Trophoblast cell (in vitro differentiated cells and primary cell): ENCODE data around the gene PM20D1.
"Not testable (repeated sequence)": the region's sequence is repeated elsewhere in the genome, so short reads cannot be mapped to it uniquely, and the experiment has no call there.

Source experiments
- DNase-seq, 2 donors: peaks; one replicate each; pipeline ENCODE4 v3.0.0-alpha.2; 2016
- H2AFZ ChIP-seq: 2 replicates; pipeline ENCODE4 v1.6.1; 2013; ENCODE audit warnings: low read length, moderate library complexity, mild to moderate bottlenecking; ENCODE audit not compliant: insufficient read depth, poor library complexity
- H2AK5ac ChIP-seq: 2 replicates; pipeline ENCODE4 v1.6.1; 2013; ENCODE audit warnings: mild to moderate bottlenecking, low read length
- H2BK120ac ChIP-seq: 2 replicates; pipeline ENCODE4 v1.6.1; 2013; ENCODE audit warnings: low read length, mild to moderate bottlenecking, moderate library complexity; ENCODE audit not compliant: insufficient read depth, poor library complexity
- H2BK12ac ChIP-seq: 2 replicates; pipeline ENCODE4 v1.6.1; 2013; ENCODE audit warnings: mild to moderate bottlenecking, low read length, moderate library complexity
- H2BK5ac ChIP-seq: 2 replicates; pipeline ENCODE4 v1.6.1; 2013; ENCODE audit warnings: low read length, low read depth, moderate library complexity, mild to moderate bottlenecking; ENCODE audit not compliant: poor library complexity
- H3K14ac ChIP-seq: 2 replicates; pipeline ENCODE4 v1.6.1; 2013; ENCODE audit warnings: mild to moderate bottlenecking, low read length
- H3K18ac ChIP-seq: 2 replicates; pipeline ENCODE4 v1.6.1; 2013; ENCODE audit warnings: mild to moderate bottlenecking, low read length
- H3K23ac ChIP-seq: 2 replicates; pipeline ENCODE4 v1.6.1; 2013; ENCODE audit warnings: low read length
- H3K27ac ChIP-seq: 2 replicates; pipeline ENCODE4 v1.5.1; 2013; ENCODE audit warnings: low read depth, mild to moderate bottlenecking, inconsistent platforms, low read length, moderate library complexity
- H3K27me3 ChIP-seq: 2 replicates; pipeline ENCODE4 v1.6.1; 2013; ENCODE audit warnings: inconsistent platforms, mild to moderate bottlenecking, low read length, moderate library complexity; ENCODE audit not compliant: insufficient read depth
- H3K36me3 ChIP-seq, 2 experiments: 1 replicate in 1 of 2; 2 replicates in 1 of 2; pipeline ENCODE4 v1.6.1; 2013; ENCODE audit warnings: low read length in 2 of 2, mild to moderate bottlenecking in 2 of 2, moderate library complexity in 1 of 2; ENCODE audit not compliant: insufficient read depth in 2 of 2, control insufficient read depth in 1 of 2
- H3K4ac ChIP-seq: 2 replicates; pipeline ENCODE4 v1.6.1; 2013; ENCODE audit warnings: low read depth, mild to moderate bottlenecking, low read length, moderate library complexity
- H3K4me1 ChIP-seq, 2 experiments: 1 replicate in 1 of 2; 2 replicates in 1 of 2; pipeline ENCODE4 v1.6.1; 2013; ENCODE audit warnings: low read length in 2 of 2, mild to moderate bottlenecking in 2 of 2, moderate library complexity in 1 of 2; ENCODE audit not compliant: insufficient read depth in 2 of 2, control insufficient read depth in 1 of 2
- H3K4me2 ChIP-seq: 2 replicates; pipeline ENCODE4 v1.6.1; 2013; ENCODE audit warnings: inconsistent platforms, mild to moderate bottlenecking, low read length, moderate library complexity
- H3K4me3 ChIP-seq: 2 replicates; pipeline ENCODE4 v1.5.1; 2013; ENCODE audit warnings: mild to moderate bottlenecking, low read depth, low read length, inconsistent platforms
- H3K79me1 ChIP-seq: one replicate; pipeline ENCODE4 v1.6.1; 2013; ENCODE audit warnings: low read length
- H3K79me2 ChIP-seq: 2 replicates; pipeline ENCODE4 v1.6.1; 2013; ENCODE audit warnings: low read length, mild to moderate bottlenecking; ENCODE audit not compliant: control insufficient read depth, insufficient read depth, poor library complexity
- H3K9ac ChIP-seq: 2 replicates; pipeline ENCODE4 v1.6.1; 2013; ENCODE audit warnings: mild to moderate bottlenecking, low read length
- H3K9me3 ChIP-seq: 2 replicates; pipeline ENCODE4 v1.6.1; 2013; ENCODE audit warnings: low read depth, mild to moderate bottlenecking, control low read depth, inconsistent platforms, low read length; ENCODE audit not compliant: insufficient read depth
- H4K12ac ChIP-seq: 2 replicates; pipeline ENCODE4 v1.6.1; 2013; ENCODE audit warnings: low read depth, mild to moderate bottlenecking, low read length, moderate library complexity
- H4K8ac ChIP-seq: 2 replicates; pipeline ENCODE4 v1.6.1; 2013; ENCODE audit warnings: low read depth, mild to moderate bottlenecking, low read length, moderate library complexity
- H4K91ac ChIP-seq: one replicate; pipeline ENCODE4 v1.6.1; 2013; ENCODE audit warnings: low read depth, mild to moderate bottlenecking, low read length, moderate library complexity
- whole genome bisulfite sequencing: extraction: QIAGEN DNeasy Blood & Tissue Kit; methylation state at CpG from one replicate; pipeline ENCODE4 v1.1.7; 2013; ENCODE audit warnings: missing lambda C conversion rate; ENCODE audit not compliant: insufficient read length, insufficient coverage; ENCODE audit errors: extremely low coverage; 5-methylcytosine and 5-hydroxymethylcytosine counted together

PM20D1 gene

GRCh38 chr1:205891481-205891880, 41.5 kb upstream of the PM20D1 start:
- H3K79me2 ChIP-seq, H2AFZ ChIP-seq: not testable (repeated sequence)
- WGBS: no CpG with 5 or more reads among the region's 2 CpGs

GRCh38 chr1:205890631-205891030, 40.7 kb upstream of the PM20D1 start:
- WGBS: no CpG with 5 or more reads among the region's 3 CpGs
- H3K36me3 ChIP-seq, H2AFZ ChIP-seq, H3K4ac ChIP-seq, H3K79me1 ChIP-seq, H2AK5ac ChIP-seq, H3K4me2 ChIP-seq, H3K4me3 ChIP-seq, DNase-seq, H3K18ac ChIP-seq, H4K91ac ChIP-seq, H2BK120ac ChIP-seq, H3K14ac ChIP-seq, H2BK5ac ChIP-seq, H3K27ac ChIP-seq, H3K79me2 ChIP-seq, H3K9ac ChIP-seq, H4K12ac ChIP-seq, H4K8ac ChIP-seq, H3K23ac ChIP-seq, H3K9me3 ChIP-seq, H3K4me1 ChIP-seq, H3K27me3 ChIP-seq, H2BK12ac ChIP-seq: not testable (repeated sequence)

More at GRCh38 chr1:205891481-205891880, 41.5 kb upstream of the PM20D1 start:
- not testable (repeated sequence) for H3K27me3 ChIP-seq, H3K36me3 ChIP-seq, H3K27ac ChIP-seq, H3K79me1 ChIP-seq, H2AK5ac ChIP-seq, H4K12ac ChIP-seq, H3K9me3 ChIP-seq, H3K4me2 ChIP-seq, H4K8ac ChIP-seq, H3K9ac ChIP-seq, H3K14ac ChIP-seq, H2BK120ac ChIP-seq, H3K4me1 ChIP-seq, H3K23ac ChIP-seq, H4K91ac ChIP-seq, H3K4me3 ChIP-seq, H3K18ac ChIP-seq, H3K4ac ChIP-seq, H2BK5ac ChIP-seq, H2BK12ac ChIP-seq
- DNase-seq: peak; percentile 9 to 67

GRCh38 chr1:205889706-205890105, 39.8 kb upstream of the PM20D1 start:
- not testable (repeated sequence) for H2AFZ ChIP-seq, H4K91ac ChIP-seq, H3K4me3 ChIP-seq, H3K9ac ChIP-seq, H3K4ac ChIP-seq, H3K36me3 ChIP-seq, H2BK12ac ChIP-seq, H3K79me2 ChIP-seq, H4K12ac ChIP-seq, H3K23ac ChIP-seq, H3K9me3 ChIP-seq, H2BK5ac ChIP-seq, H2AK5ac ChIP-seq, H3K4me1 ChIP-seq, H3K4me2 ChIP-seq, H2BK120ac ChIP-seq, H3K18ac ChIP-seq, H3K79me1 ChIP-seq, H3K14ac ChIP-seq, H3K27me3 ChIP-seq, H4K8ac ChIP-seq
- WGBS: no CpG with 5 or more reads among the region's 3 CpGs
- H3K27ac ChIP-seq: peak overlapping the region; percentile 51
- peak; percentile 47 to 81 for DNase-seq

- H3K23ac ChIP-seq, H3K79me2 ChIP-seq, H3K9me3 ChIP-seq, H3K14ac ChIP-seq, H3K4me1 ChIP-seq, H2AK5ac ChIP-seq, H3K9ac ChIP-seq, H4K12ac ChIP-seq, DNase-seq, H3K4me3 ChIP-seq, H3K79me1 ChIP-seq, H3K36me3 ChIP-seq, H3K27me3 ChIP-seq, H3K4me2 ChIP-seq, H3K4ac ChIP-seq, H4K8ac ChIP-seq, H3K18ac ChIP-seq, H2AFZ ChIP-seq, H3K27ac ChIP-seq: not testable (repeated sequence)
- Histone ChIP-seq H2BK5ac (peak overlapping the region; percentile 19), H4K91ac (peak overlapping the region; percentile 13), H2BK12ac (peak overlapping the region; percentile 30), H2BK120ac (peak overlapping the region; percentile 59)
- 100% methylated on average over 1 of the region's 4 CpGs for WGBS
These were observed 39.1 kb upstream of the PM20D1 start for GRCh38 chr1:205889006-205889405.
